Neural progenitor cell (in vitro differentiated cells): Measurements from ENCODE around the gene ABCC1.

Source experiments
- EZH2 ChIP-seq: fragments of 200-600 bp; sonication (generic); IDR thresholded peaks from 2 replicates; pipeline ENCODE4 v1.6.1; 2017; ENCODE audit warnings: antibody characterized with exemption, mild to moderate bottlenecking, moderate library complexity
- EZH2phosphoT487 ChIP-seq: fragments of 200-600 bp; sonication (generic); IDR thresholded peaks from 2 replicates; pipeline ENCODE4 v1.6.1; 2017; ENCODE audit warnings: antibody characterized with exemption
- TF ChIP-seq, protein P1 (sequence below): fragments of 200-600 bp; sonication (generic); IDR thresholded peaks from 2 replicates; pipeline ENCODE4 v1.5.1; 2017; ENCODE audit warnings: antibody characterized with exemption, mild to moderate bottlenecking

DNA sequence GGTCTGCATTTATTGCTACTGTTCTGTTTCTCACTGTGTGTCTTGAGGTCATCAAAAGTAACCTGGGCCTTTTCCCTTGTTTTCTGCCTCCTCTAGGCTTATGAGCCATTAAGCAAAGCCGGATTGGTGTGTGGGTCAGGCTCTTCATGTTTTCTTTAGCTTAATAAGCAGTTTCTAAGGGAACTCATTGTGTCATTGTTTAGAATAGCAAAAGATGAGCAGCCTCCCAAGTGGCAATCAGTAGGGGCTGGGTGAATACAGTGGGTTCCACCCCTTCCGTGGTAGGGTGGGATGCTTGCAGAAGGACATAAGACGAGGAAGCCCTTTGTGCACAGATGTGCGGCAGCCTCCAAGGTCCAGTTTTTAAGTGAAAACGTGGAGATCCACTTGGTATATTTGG lies 34.5 kb downstream of the ABCC1 start:
- TF ChIP-seq EZH2phosphoT487 (no peak), EZH2 (no peak)
- TF ChIP-seq, protein P1, sequence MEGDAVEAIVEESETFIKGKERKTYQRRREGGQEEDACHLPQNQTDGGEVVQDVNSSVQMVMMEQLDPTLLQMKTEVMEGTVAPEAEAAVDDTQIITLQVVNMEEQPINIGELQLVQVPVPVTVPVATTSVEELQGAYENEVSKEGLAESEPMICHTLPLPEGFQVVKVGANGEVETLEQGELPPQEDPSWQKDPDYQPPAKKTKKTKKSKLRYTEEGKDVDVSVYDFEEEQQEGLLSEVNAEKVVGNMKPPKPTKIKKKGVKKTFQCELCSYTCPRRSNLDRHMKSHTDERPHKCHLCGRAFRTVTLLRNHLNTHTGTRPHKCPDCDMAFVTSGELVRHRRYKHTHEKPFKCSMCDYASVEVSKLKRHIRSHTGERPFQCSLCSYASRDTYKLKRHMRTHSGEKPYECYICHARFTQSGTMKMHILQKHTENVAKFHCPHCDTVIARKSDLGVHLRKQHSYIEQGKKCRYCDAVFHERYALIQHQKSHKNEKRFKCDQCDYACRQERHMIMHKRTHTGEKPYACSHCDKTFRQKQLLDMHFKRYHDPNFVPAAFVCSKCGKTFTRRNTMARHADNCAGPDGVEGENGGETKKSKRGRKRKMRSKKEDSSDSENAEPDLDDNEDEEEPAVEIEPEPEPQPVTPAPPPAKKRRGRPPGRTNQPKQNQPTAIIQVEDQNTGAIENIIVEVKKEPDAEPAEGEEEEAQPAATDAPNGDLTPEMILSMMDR, result no peak
